HG03108 (cell line): Measurements from ENCODE around the gene SPNS3.

Source experiments
- ATAC-seq: cut with Tn5 transposase; IDR thresholded peaks from one replicate; pipeline ENCODE4 v1.9.1; 2021; ENCODE audit warnings: moderate library complexity; ENCODE audit not compliant: unreplicated experiment

The SPNS3 gene

GRCh38 chr17:4426499-4427208 is 7.1 kb upstream of the SPNS3 start:
- ATAC-seq = no peak

GRCh38 chr17:4427505-4427904 is 6.2 kb upstream of the SPNS3 start:
- ATAC-seq = no peak

GRCh38 chr17:4436381-4436780 is 2.6 kb downstream of the SPNS3 start:
- ATAC-seq = no peak

GRCh38 chr17:4436846-4437245 is 3.1 kb downstream of the SPNS3 start:
- ATAC-seq = no peak

- no peak for ATAC-seq
Observed at GRCh38 chr17:4438162-4438944, 4.6 kb downstream of the SPNS3 start.

- ATAC-seq = no peak
Observed at GRCh38 chr17:4440021-4440420, 6.3 kb downstream of the SPNS3 start.

GRCh38 chr17:4440690-4441686 is 7.2 kb downstream of the SPNS3 start:
- no peak for ATAC-seq

GRCh38 chr17:4442582-4442981 is 8.8 kb downstream of the SPNS3 start:
- no peak for ATAC-seq

GRCh38 chr17:4443476-4443875 is 9.7 kb downstream of the SPNS3 start:
- no peak for ATAC-seq

- no peak for ATAC-seq
Observed at GRCh38 chr17:4444782-4445473, 11.2 kb downstream of the SPNS3 start.

- no peak for ATAC-seq
Observed at GRCh38 chr17:4445731-4446130, 12.0 kb downstream of the SPNS3 start.

- no peak for ATAC-seq
Observed at GRCh38 chr17:4446326-4447071, 12.8 kb downstream of the SPNS3 start.

- ATAC-seq = no peak
Observed at GRCh38 chr17:4448197-4448980, 14.6 kb downstream of the SPNS3 start.

- ATAC-seq = no peak
Observed at GRCh38 chr17:4449736-4450135, 16.0 kb downstream of the SPNS3 start.

- no peak for ATAC-seq
Observed at GRCh38 chr17:4450710-4451316, 17.1 kb downstream of the SPNS3 start.

GRCh38 chr17:4453812-4454591 is 20.3 kb downstream of the SPNS3 start:
- ATAC-seq = no peak

GRCh38 chr17:4460661-4461060 is 26.9 kb downstream of the SPNS3 start:
- ATAC-seq = no peak
